IPS DF 6.9 (cell line): ENCODE measurements around the gene PITPNB.

Experiments
- DNase-seq: peaks from one replicate; pipeline ENCODE4 v3.0.0-alpha.2; 2013; ENCODE audit warnings: low read depth, low spot score
- H3K27ac ChIP-seq: one replicate; pipeline ENCODE4 v1.5.1; 2013; ENCODE audit warnings: low read length, control low read depth
- H3K27me3 ChIP-seq: 2 replicates; pipeline ENCODE4 v1.6.1; 2013; ENCODE audit warnings: mild to moderate bottlenecking, low read length; ENCODE audit not compliant: control insufficient read depth, insufficient read depth
- H3K36me3 ChIP-seq: 2 replicates; pipeline ENCODE4 v1.6.1; 2013; ENCODE audit warnings: low read length; ENCODE audit not compliant: control insufficient read depth, insufficient read depth
- H3K4me1 ChIP-seq: 2 replicates; pipeline ENCODE4 v1.6.1; 2013; ENCODE audit warnings: low read length; ENCODE audit not compliant: control insufficient read depth, insufficient read depth
- H3K4me3 ChIP-seq: 2 replicates; pipeline ENCODE4 v1.5.1; 2013; ENCODE audit warnings: mild to moderate bottlenecking, low read length
- H3K9me3 ChIP-seq: 2 replicates; pipeline ENCODE4 v1.6.1; 2013; ENCODE audit warnings: low read length, inconsistent platforms; ENCODE audit not compliant: control insufficient read depth, insufficient read depth
- WGBS: extraction: QIAGEN DNeasy Blood & Tissue Kit; methylation state at CpG from one replicate; pipeline ENCODE4 v1.1.7; 2013; ENCODE audit warnings: mixed read lengths, missing lambda C conversion rate; ENCODE audit not compliant: insufficient read length, insufficient coverage; 5-methylcytosine and 5-hydroxymethylcytosine counted together

The PITPNB gene

GRCh38 chr22:27871306-27872014 lies 47.6 kb downstream of the PITPNB start:
- H3K4me3 ChIP-seq, result no peak overlapping the region
- no CpG with 5 or more reads among the region's 2 CpGs for WGBS
- no peaks in the 10 kb centered on the region for H3K27me3 ChIP-seq
- DNase-seq, result no peak
- no peak overlapping the region for H3K27ac ChIP-seq
- H3K4me1 ChIP-seq, result no peaks in the 10 kb centered on the region; the same call in 1 of the 2 replicates
- H3K9me3 ChIP-seq, result no peaks in the 10 kb centered on the region
- peaks cover 4% of the 10 kb centered on the region; the same call in 1 of the 2 replicates for H3K36me3 ChIP-seq

GRCh38 chr22:27870234-27871191 lies 48.5 kb downstream of the PITPNB start:
- no CpG with 5 or more reads among the region's 2 CpGs for WGBS
- DNase-seq, result no peak
- H3K27ac ChIP-seq, result no peak overlapping the region
- H3K27me3 ChIP-seq, result no peaks in the 10 kb centered on the region
- no peaks in the 10 kb centered on the region; the same call in 1 of the 2 replicates for H3K4me1 ChIP-seq
- peaks cover 4% of the 10 kb centered on the region; the same call in 1 of the 2 replicates for H3K36me3 ChIP-seq
- H3K9me3 ChIP-seq, result no peaks in the 10 kb centered on the region
- no peak overlapping the region for H3K4me3 ChIP-seq

GRCh38 chr22:27868732-27869282 lies 50.2 kb downstream of the PITPNB start:
- Histone ChIP-seq H3K4me3 (no peak overlapping the region), H3K27ac (no peak overlapping the region), H3K9me3 (no peaks in the 10 kb centered on the region), H3K36me3 (peaks cover 4% of the 10 kb centered on the region; the same call in 1 of the 2 replicates), H3K4me1 (no peaks in the 10 kb centered on the region; the same call in 1 of the 2 replicates), H3K27me3 (no peaks in the 10 kb centered on the region)
- no peak for DNase-seq
- no CpG with 5 or more reads among the region's 6 CpGs for whole genome bisulfite sequencing

GRCh38 chr22:27867953-27868731 lies 50.9 kb downstream of the PITPNB start:
- H3K27ac ChIP-seq, result no peak overlapping the region
- H3K4me3 ChIP-seq, result no peak overlapping the region
- H3K9me3 ChIP-seq, result no peaks in the 10 kb centered on the region
- WGBS, result no CpG with 5 or more reads among the region's 5 CpGs
- no peaks in the 10 kb centered on the region for H3K27me3 ChIP-seq
- H3K4me1 ChIP-seq, result no peaks in the 10 kb centered on the region; the same call in 1 of the 2 replicates
- H3K36me3 ChIP-seq, result no peaks in the 10 kb centered on the region
- DNase-seq, result no peak

DNA sequence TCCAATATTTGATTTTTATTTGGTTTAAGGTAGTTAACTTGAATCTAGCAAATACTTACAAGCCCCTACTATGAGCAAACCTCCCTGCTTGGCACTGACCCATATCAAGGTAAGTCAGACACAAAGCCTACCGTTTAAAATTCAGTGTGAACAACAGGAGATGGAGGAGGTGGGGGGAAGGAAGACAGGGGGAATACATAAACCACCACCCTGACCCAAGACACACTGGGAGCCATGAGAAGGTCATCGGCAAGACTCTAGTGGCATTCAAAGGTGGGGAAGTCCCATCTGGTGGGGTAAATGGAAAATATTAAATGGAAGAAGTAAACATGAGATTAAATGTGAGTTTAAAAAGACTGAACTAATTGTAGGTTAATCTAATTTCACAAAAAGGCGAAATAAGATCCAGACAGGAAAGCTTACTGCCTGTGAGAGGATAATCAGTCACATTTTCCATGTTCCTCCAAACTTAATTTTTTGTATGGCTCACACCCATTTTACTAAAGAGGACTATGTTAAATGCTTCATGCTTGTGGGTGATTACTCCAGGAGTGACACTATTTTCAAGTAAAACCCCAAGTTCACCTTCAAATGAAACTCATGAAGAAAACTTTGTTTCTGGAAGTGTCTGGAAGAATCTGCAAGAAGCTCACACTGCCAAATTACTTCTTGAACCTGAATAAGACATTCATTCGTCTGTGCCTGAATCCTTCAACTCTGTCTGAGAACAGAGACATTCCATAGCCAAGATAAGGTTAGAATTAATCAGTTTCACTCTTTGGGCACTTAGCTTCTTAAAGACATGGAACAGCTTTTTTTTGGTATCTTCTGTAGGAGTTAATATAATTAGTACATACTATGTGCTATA lies 51.7 kb downstream of the PITPNB start:
- no peak for DNase-seq
- no peaks in the 10 kb centered on the region for H3K36me3 ChIP-seq
- H3K4me1 ChIP-seq, result no peaks in the 10 kb centered on the region; the same call in 1 of the 2 replicates
- H3K4me3 ChIP-seq, result no peak overlapping the region
- H3K27ac ChIP-seq, result no peak overlapping the region
- no peaks in the 10 kb centered on the region for H3K27me3 ChIP-seq
- H3K9me3 ChIP-seq, result no peaks in the 10 kb centered on the region
- WGBS, result no CpG with 5 or more reads among the region's 4 CpGs

GRCh38 chr22:27866135-27867084 lies 52.6 kb downstream of the PITPNB start:
- Histone ChIP-seq H3K27me3 (no peaks in the 10 kb centered on the region), H3K4me3 (no peak overlapping the region), H3K4me1 (no peaks in the 10 kb centered on the region; the same call in 1 of the 2 replicates), H3K36me3 (no peaks in the 10 kb centered on the region), H3K27ac (no peak overlapping the region), H3K9me3 (no peaks in the 10 kb centered on the region)
- DNase-seq, result no peak
- WGBS, result no CpG with 5 or more reads among the region's 7 CpGs

DNA sequence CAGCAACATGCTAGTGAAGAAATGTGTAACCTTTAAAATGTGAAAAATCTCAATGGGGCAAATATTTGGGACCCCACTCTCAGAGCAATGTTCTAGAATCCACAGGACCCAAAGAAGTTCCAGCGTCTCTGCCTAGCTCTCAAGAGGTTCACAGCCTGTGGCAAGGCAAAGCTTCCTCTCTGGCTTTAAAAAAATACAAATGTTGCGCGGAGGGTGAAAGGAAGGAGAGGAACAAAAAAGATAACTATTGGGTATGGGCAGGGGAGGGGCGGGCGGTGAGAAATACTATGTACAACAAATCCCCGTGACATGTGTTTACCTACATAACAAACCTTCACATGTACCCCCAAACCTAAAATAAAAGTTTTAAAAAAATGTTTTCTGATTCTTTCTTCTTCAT lies 53.6 kb downstream of the PITPNB start:
- Histone ChIP-seq H3K4me1 (no peaks in the 10 kb centered on the region; the same call in 1 of the 2 replicates), H3K27ac (no peak overlapping the region), H3K36me3 (no peaks in the 10 kb centered on the region), H3K9me3 (no peaks in the 10 kb centered on the region), H3K27me3 (no peaks in the 10 kb centered on the region), H3K4me3 (no peak overlapping the region)
- WGBS, result no CpG with 5 or more reads among the region's 6 CpGs
- DNase-seq, result no peak

- H3K4me3 ChIP-seq, result no peak overlapping the region
- H3K9me3 ChIP-seq, result no peaks in the 10 kb centered on the region
- H3K4me1 ChIP-seq, result no peaks in the 10 kb centered on the region; the same call in 1 of the 2 replicates
- WGBS, result no CpG with 5 or more reads among the region's 2 CpGs
- DNase-seq, result no peak
- no peak overlapping the region for H3K27ac ChIP-seq
- 0 out of 2 replicates have a peak, but pooled peaks cover 2% of the 10 kb centered on the region for H3K36me3 ChIP-seq
- H3K27me3 ChIP-seq, result no peaks in the 10 kb centered on the region
Observed at GRCh38 chr22:27863556-27863955, 55.5 kb downstream of the PITPNB start.
